HepG2 (cell line): ENCODE results near the gene AZI2.

Experiments used
- CTCF ChIP-seq: sonication (generic); formaldehyde crosslinking; IDR thresholded peaks from 2 replicates; pipeline ENCODE4 v1.5.0; 2020; ENCODE audit warnings: mild to moderate bottlenecking, missing genetic modification reagents, moderate library complexity
- ESRRA ChIP-seq: sonication (generic); formaldehyde crosslinking; IDR thresholded peaks from 2 replicates; pipeline ENCODE4 v1.5.1; 2020; ENCODE audit warnings: mild to moderate bottlenecking, low read depth, missing genetic modification reagents
- IRF1 ChIP-seq: sonication (generic); formaldehyde crosslinking; IDR thresholded peaks from 2 replicates; pipeline ENCODE4 v1.4.0; 2020; ENCODE audit warnings: low read depth, mild to moderate bottlenecking, missing genetic modification reagents
- MYC ChIP-seq: sonication (generic); formaldehyde crosslinking; IDR thresholded peaks from 2 replicates; pipeline ENCODE4 v1.9.0; 2021; ENCODE audit warnings: missing genetic modification reagents, borderline replicate concordance
- NPAS2 ChIP-seq: sonication (generic); formaldehyde crosslinking; IDR thresholded peaks from 2 replicates; pipeline ENCODE4 v1.8.0; 2022; ENCODE audit warnings: mild to moderate bottlenecking, missing genetic modification reagents, borderline replicate concordance
- POLR2A ChIP-seq, 2 experiments: IDR thresholded peaks; 2 replicates each; pipeline ENCODE4 v1.6.1; 2011; ENCODE audit warnings: low read depth in 2 of 2, low read length in 2 of 2, mild to moderate bottlenecking in 1 of 2, moderate library complexity in 1 of 2; ENCODE audit not compliant: insufficient read depth in 1 of 2
- SIN3A ChIP-seq: IDR thresholded peaks from 2 replicates; pipeline ENCODE4 v1.6.1; 2011; ENCODE audit warnings: low read depth, mild to moderate bottlenecking, control low read depth, low read length, borderline replicate concordance
- SRF ChIP-seq: IDR thresholded peaks from 2 replicates; pipeline ENCODE4 v1.6.1; 2011; ENCODE audit warnings: mild to moderate bottlenecking, low read depth, low read length, moderate library complexity
- TBL1XR1 ChIP-seq: fragments of 150-350 bp; IDR thresholded peaks from 2 replicates; pipeline ENCODE4 v1.6.1; 2014; ENCODE audit warnings: borderline replicate concordance, low read length; ENCODE audit not compliant: partially characterized antibody
- ZNF30 ChIP-seq: sonication (generic); formaldehyde crosslinking; IDR thresholded peaks from 2 replicates; pipeline ENCODE4 v1.5.0; 2020; ENCODE audit warnings: mild to moderate bottlenecking, missing genetic modification reagents
- ZNF317 ChIP-seq: sonication (generic); formaldehyde crosslinking; IDR thresholded peaks from 2 replicates; pipeline ENCODE4 v1.5.0; 2020; ENCODE audit warnings: mild to moderate bottlenecking, missing genetic modification reagents
- ZNF615 ChIP-seq: sonication (generic); formaldehyde crosslinking; IDR thresholded peaks from 2 replicates; pipeline ENCODE4 v1.5.0; 2020; ENCODE audit warnings: mild to moderate bottlenecking, missing genetic modification reagents, borderline replicate concordance
- ZNF816 ChIP-seq: sonication (generic); formaldehyde crosslinking; IDR thresholded peaks from 2 replicates; pipeline ENCODE4 v1.8.0; 2022; ENCODE audit warnings: missing genetic modification reagents, mild to moderate bottlenecking, borderline replicate concordance
- ZSCAN25 ChIP-seq: sonication (generic); formaldehyde crosslinking; IDR thresholded peaks from 2 replicates; pipeline ENCODE4 v1.8.0; 2022; ENCODE audit warnings: mild to moderate bottlenecking, missing genetic modification reagents

DNA sequence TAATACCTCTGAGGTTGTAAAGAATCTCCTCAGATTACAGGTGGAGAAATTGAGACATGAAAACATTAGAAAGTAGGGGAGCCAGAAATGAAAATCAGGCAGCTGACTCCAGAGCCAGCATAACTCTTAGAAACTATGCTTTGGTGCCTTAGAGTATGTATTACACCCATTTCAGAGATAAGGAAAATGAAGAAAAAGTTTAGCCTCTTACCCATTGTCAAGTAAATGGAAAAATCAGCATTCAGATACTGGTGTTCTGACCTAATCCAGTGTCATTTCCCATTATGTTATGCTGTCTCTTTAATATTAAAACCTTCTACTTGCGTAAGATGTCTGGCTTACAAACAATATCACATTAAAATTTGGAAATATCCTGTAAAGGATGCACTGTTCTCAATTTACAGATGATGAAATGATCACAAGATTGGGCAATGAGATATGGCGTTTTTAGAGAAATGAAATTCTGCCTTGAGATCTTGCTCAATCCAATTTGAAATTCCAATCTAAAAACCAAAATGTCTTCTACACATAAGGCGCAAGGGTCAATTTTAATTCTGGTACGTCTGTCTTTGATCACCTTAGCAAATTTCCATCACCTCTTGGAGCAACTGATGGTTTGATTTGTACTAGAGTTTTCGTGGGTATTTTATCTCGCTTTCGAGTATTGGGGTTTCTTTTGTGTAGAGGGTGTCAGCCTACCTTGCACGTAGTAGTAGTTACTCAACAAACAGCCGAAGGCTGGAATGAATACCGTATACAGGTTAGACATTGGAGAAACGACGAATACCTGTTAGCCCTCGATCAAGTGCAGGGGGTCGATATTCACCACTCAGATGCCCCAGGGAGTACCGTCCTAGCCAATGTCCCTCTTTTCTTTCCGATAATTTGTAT is 1.0 kb downstream of the AZI2 start:
- TF ChIP-seq POLR2A (IDR thresholded peaks at IDR 0.05; ENCODE audit: insufficient read depth in 1 of 2, low read depth in 2 of 2, low read length in 2 of 2) (no peak), CTCF (CRISPR knock-in tag) (no peak), ESRRA (CRISPR knock-in tag) (no peak), MYC (no peak), ZSCAN25 (CRISPR knock-in tag) (no peak), NPAS2 (CRISPR knock-in tag) (no peak), IRF1 (CRISPR knock-in tag) (no peak), ZNF615 (no peak), TBL1XR1 (no peak), ZNF816 (CRISPR knock-in tag) (no peak), ZNF317 (CRISPR knock-in tag) (no peak), SIN3A (no peak), ZNF30 (CRISPR knock-in tag) (no peak), SRF (no peak)
